ENCODE results near the gene MELTF.

Gene MELTF

GRCh38 chr3:196963631-196963953 lies 66.0 kb downstream of the MELTF start:
- Mint-ChIP-seq H3K27me3 (no peaks in the 10 kb centered on the region), H3K9me3 (no peaks in the 10 kb centered on the region), H3K4me1 (no peaks in the 10 kb centered on the region), H3K27ac (ENCODE audit: low read depth) (no peak overlapping the region), H3K36me3 (ENCODE audit: insufficient read depth) (peaks cover 2% of the 10 kb centered on the region), H3K4me3 (no peak overlapping the region)
- no peak for ATAC-seq (replicated peaks; ENCODE audit: extremely low read depth, poor library complexity, severe bottlenecking)
- DNase-seq (ENCODE audit: low spot score in 2 of 2), result no peak

GRCh38 chr3:196962930-196963630 lies 66.5 kb downstream of the MELTF start:
- peaks cover 2% of the 10 kb centered on the region for H3K36me3 Mint-ChIP-seq (ENCODE audit: insufficient read depth)
- H3K4me3 Mint-ChIP-seq, result no peak overlapping the region
- no peak overlapping the region for H3K27ac Mint-ChIP-seq (ENCODE audit: low read depth)
- DNase-seq (ENCODE audit: low spot score in 2 of 2), result no peak
- no peaks in the 10 kb centered on the region for H3K27me3 Mint-ChIP-seq
- no peak for ATAC-seq (replicated peaks; ENCODE audit: extremely low read depth, poor library complexity, severe bottlenecking)
- H3K4me1 Mint-ChIP-seq, result no peaks in the 10 kb centered on the region
- no peaks in the 10 kb centered on the region for H3K9me3 Mint-ChIP-seq

- Mint-ChIP-seq H3K4me1 (no peaks in the 10 kb centered on the region), H3K27ac (ENCODE audit: low read depth) (no peak overlapping the region)
- ATAC-seq (replicated peaks; ENCODE audit: extremely low read depth, poor library complexity, severe bottlenecking), result no peak
Measured at GRCh38 chr3:196962108-196962929, 67.3 kb downstream of the MELTF start.

GRCh38 chr3:196954832-196955231 lies 74.8 kb downstream of the MELTF start:
- no peaks in the 10 kb centered on the region for H3K9me3 Mint-ChIP-seq

More at GRCh38 chr3:196962108-196962929, 67.3 kb downstream of the MELTF start:
- Mint-ChIP-seq H3K27me3 (no peaks in the 10 kb centered on the region), H3K36me3 (ENCODE audit: insufficient read depth) (peaks cover 2% of the 10 kb centered on the region), H3K9me3 (no peaks in the 10 kb centered on the region), H3K4me3 (no peak overlapping the region)
- DNase-seq (ENCODE audit: low spot score in 2 of 2), result no peak

More at GRCh38 chr3:196954832-196955231, 74.8 kb downstream of the MELTF start:
- no peaks in the 10 kb centered on the region for H3K27me3 Mint-ChIP-seq
- ATAC-seq (replicated peaks; ENCODE audit: extremely low read depth, poor library complexity, severe bottlenecking) (no peak), DNase-seq (ENCODE audit: low spot score in 2 of 2) (no peak)
- no peaks in the 10 kb centered on the region for H3K36me3 Mint-ChIP-seq (ENCODE audit: insufficient read depth)
- no peak overlapping the region for H3K27ac Mint-ChIP-seq (ENCODE audit: low read depth)
- H3K4me1 Mint-ChIP-seq, result no peaks in the 10 kb centered on the region
- no peak overlapping the region for H3K4me3 Mint-ChIP-seq
